Measurements from ENCODE around the gene RPL27. TPM values are rescaled to one million over a fixed set of nuclear protein-coding genes. Genes with fewer than 3 reads are reported as not detected.

The RPL27 gene
- total RNA-seq (2022; extraction: Qiagen RNA extraction) = 2,950 to 3,217 TPM (median 3,086 TPM) in 5 replicates

DNA sequence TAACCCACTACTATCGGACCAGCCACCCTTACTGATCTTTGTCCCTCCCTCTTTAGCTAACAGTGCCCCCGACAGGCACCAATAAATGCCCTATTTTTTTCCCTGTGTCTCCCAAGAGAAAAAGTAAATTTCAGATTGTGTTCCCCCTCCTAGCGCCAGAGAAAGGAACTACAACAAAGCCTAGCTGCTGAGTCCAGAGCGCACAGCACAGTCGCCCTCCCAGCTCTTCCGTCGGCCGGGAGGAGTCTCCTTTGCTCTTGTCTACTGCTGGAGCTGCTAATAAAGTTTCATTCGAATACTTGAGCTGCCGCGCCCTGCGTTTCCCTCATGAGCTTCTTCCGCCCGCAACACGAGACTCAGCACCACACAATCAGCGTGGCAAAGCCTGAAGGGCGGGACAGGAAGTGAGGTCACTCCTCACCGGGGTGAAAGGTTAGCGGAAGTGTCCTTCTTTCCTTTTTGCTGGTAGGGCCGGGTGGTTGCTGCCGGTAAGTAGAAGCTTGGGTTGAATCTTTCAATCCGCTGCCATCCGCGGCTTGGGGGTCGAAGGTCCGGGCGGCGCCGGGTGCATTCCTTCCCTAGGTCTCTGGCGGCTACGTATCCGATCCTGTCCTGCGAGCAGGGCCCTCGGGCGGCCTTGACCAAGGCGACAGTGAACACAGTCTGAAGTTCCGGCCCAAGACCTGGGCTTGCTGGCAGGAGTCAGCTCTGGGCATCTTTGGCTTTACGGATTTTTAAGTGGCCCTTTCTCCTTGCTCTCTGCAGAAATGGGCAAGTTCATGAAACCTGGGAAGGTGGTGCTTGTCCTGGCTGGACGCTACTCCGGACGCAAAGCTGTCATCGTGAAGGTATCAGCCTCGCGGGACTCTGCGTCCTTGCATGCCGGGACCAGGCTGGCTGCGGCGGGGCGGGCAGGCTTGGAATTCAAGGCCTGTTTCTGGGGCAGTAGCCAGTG is at the start of gene RPL27:
Gene RPL27, plus strand, starts transcription at position 436 of the 955 bp plus-strand sequence. Its CDS starts 332 bp downstream, at position 768.

DNA sequence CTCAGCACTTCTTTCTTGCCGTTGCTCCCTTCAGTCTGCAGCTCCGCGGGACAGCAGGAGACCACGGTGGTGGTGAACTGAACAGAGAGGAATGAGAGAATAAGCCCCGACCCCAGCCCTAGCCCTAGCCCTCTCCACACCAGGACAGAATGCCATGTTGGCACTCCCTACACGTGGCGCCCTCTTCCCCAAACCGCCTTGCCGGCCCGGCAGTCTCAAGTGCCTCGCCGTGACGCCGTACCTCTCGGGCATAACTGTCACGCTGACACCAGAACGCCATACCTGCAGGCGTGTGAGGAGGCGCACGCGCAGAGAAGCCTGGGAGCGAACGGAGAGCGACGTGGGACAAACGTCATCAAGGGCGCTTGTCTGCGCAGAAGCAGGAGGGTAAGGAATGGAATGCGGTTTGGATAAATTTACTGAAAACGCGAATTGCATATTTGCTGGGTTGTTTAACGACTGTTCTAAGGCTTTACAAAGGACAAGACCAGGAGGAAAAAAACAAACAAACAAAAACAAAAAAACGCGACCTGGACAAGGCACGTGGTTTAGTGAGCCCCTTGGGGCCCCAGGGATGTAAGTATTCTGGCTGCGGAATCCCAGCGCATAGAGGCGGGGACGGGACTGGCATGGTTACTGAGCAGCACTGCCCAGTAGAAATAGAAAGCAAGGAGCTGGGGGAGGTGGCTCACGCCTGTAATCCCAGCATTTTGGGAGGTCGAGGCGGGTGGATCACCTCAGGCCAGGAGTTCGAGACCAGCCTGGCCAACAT is 33.9 kb upstream of the RPL27 start, which contains the start of gene AARSD1:
Gene AARSD1, minus strand, starts transcription at position 294 of the 772 bp plus-strand sequence. Its CDS starts 14 bp downstream, at position 280.

DNA sequence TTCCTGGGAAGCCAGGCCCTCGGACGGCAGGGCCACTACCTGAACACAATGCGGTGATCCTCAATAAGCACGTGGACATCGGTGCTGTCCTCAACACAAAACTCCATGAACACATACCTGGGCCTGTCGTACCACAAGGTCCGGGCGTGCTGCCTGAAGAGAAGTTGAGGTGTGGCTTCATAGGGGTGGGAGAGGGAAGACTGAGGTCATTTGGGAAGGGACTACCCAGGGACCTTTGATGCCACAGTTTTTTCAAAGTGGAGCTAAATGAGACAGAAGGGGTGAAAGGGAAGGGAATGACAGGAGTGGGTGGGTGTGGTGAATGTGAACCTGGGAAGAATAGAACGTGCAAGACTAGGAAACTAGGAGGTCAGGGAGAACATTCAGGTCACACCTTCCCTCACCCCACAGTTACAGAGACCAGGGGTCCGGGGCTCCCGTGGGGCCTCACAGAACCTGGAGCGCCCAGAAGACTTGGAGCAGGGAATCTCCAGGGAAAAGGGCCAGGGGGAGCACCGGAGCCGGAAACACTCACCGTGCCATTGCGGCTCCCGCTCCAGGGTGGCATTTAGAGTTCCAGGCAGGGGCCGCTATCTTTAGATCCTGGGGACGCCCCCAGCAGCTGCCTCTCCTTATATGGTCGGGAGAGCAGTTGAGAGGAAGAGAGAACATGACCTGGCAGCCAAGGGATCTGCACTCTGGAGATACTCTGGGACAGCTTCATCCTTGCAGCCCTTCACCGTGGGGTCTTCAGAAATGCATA is 18.5 kb upstream of the RPL27 start, which contains the start of gene PTGES3L:
Gene PTGES3L, minus strand, starts transcription at position 570 of the 763 bp plus-strand sequence. Its CDS starts 27 bp downstream, at position 543.

DNA sequence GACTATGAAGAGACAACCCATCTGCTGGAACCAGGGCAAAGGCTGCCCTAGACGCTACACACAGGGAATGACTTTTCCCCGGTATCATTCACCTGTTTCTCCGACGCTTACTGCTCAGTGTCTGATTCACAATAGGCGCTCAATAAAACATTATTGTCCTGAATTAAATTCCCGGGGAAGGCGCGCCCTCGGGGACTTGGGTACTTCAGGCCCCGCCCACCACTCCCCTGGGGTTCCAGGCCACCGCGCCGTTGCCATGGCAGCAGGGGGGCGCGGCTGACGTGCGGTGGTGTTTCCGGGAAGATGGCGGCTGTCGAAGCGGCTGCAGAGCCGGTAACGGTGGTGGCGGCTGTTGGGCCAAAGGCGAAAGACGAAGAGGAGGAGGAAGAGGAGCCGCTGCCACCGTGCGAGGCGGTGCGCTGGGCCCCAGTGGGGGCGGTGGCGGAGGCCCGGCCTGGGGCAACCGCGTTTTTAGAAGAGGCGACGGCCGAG is 17.9 kb upstream of the RPL27 start, which contains the start of gene RUNDC1:
Gene RUNDC1, plus strand, starts transcription at position 292 of the 492 bp plus-strand sequence. Its CDS starts 12 bp downstream, at position 304.

DNA sequence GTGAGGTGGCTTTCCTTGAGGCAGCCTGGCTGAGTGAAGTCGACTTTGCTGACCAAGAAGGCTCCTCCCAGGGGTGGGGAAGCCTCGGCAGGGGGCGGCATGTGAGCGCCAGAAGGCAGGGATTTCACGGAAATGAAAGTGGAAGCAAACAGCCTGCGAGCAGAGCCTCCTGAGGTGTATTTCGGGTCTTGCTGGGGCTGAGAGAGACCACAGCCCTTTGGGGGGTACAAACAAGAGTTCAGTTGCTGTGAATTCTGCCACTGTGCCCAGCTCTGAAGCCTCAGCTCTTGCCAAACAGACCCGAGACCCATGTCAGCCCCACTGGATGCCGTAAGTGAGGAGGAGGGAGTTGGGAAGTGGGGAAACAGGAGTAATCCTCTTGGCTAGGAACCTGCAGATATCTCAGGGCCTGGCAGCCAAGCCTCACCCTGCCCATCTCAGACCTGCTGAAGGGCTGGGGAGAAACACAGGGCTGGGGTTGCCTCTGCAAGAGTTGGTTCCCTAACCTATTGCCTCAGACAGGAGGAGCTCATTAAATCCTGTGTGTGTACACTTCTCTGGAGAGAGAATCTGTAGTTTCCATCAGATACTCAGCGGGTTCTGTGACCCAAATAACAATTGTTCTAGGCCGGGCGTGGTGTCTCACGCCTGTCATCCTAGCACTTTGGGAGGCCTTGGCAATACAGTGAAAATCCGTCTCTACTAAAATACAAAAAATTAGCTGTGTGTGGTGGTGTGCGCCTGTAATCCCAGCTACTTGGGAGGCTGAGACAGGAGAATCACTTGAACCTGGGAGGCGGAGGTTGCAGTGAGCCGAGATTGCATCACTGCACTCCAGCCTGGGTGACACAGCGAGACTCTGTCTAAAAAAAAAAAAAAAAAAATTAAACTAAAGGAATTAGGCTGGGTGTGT is 8.7 kb downstream of the RPL27 start, which contains the start of gene IFI35:
Gene IFI35, plus strand, starts transcription at position 146 of the 913 bp plus-strand sequence. Its CDS starts 164 bp downstream, at position 310.

DNA sequence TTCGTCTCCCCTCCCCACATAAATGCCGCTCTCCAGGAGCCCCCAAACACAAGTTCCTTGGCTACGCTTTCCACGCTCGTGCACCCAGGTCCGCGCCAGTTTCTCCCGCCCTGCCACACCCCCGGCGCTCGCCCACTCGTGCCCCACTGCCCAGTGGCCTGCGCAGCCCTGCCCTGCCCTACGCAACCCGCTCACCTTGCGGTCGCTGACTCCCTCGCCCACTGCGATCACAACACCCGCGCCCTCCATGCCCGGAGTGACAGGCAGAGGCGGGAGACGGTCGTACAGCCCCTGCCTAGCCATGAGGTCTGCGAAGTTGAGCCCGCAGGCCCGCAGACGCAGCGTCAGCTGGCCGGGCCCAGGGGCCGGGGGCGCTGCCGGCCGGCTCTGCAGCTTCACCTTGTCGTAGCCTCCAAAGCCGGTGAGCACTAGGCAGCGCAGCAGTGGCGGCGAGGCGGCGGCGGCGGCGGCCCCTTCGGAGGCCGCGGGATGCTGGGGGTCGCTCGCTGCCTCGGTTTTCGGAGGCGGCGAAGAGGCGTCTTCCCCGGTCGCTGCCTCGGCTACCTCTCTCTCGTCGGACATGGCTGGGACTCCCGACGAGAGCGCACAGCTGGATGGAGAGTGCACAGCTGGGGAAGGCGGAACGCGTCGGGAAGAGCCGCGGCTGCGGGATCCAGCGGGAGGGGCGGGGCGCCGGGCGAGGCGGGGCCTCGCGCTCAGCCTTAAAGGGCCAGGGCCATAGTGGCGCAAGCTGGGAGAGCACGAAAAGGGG is 23.7 kb downstream of the RPL27 start, which contains the start of gene VAT1:
Gene VAT1, minus strand, starts transcription at position 645 of the 772 bp plus-strand sequence. Its CDS starts 63 bp downstream, at position 582.

DNA sequence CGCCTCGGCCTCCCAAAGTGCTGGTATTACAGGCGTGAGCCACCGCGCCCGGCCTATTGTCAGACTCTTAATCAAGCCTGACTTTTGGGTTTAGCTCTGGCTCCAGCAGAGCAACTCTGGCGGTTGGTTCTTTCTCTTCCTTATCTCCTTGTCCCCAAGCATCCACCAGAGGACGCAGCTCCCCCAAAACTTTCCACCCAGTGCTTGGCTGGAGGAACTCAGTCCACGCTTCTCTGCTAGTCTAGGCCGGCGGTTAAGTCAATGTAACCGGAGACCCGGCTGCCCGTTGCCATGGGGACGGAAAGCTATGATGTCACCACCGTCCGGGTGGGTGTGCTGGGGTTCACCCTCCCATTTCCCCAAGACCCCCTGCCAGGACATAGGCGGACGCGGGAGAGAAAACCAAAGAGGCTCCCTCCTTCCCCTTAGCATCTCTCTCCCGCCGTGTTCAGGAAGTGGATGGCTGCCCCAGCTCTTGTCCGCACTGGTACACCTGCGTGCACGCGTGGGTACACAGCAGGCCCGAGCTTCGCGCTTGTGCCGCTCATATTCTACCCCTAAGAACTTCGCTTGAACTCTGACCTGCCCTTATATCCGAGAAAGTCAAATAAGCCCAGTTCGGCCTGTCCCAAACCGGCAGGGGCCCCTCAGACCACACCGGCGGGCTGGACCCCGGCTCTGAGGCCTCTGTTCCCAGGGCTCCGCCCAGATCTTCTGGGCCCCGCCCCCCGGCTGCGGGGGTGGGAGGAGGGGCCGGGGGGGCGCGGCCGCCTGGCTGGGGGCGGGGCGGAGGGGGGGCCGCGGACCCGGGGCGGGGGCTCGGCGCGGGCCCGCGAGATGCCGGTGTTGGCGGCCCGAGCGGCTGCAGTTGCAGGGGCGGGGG is 26.4 kb downstream of the RPL27 start, which contains the start of gene RND2:
Gene RND2, plus strand, starts transcription at position 825 of the 883 bp plus-strand sequence. CDS start 117 bp downstream, outside the sequence.

Other genes starting within 250 kb of the RPL27 start
- gene RAMP2, start 237.2 kb upstream of the RPL27 start, total RNA-seq (2022; extraction: Qiagen RNA extraction) = 0.75 to 1.2 TPM (median 1.0 TPM) in 5 replicates
- gene VPS25, start 225.0 kb upstream of the RPL27 start, total RNA-seq (2022; extraction: Qiagen RNA extraction) = 121 to 127 TPM (median 125 TPM) in 5 replicates
- gene WNK4, start 217.8 kb upstream of the RPL27 start, total RNA-seq (2022; extraction: Qiagen RNA extraction) = 1.0 to 1.7 TPM (median 1.2 TPM) in 5 replicates
- gene COA3, start 199.7 kb upstream of the RPL27 start, total RNA-seq (2022; extraction: Qiagen RNA extraction) = 106 to 148 TPM (median 136 TPM) in 5 replicates
- 0.09 to 0.17 TPM (median 0.13 TPM) in 3 of 5 replicates, not detected in the others for gene CNTD1, start 199.6 kb upstream of the RPL27 start, total RNA-seq (2022; extraction: Qiagen RNA extraction)
- 72.3 to 106 TPM (median 77.4 TPM) in 5 replicates for gene BECN1, start 174.1 kb upstream of the RPL27 start, total RNA-seq (2022; extraction: Qiagen RNA extraction)
- gene PSME3, start 165.0 kb upstream of the RPL27 start, total RNA-seq (2022; extraction: Qiagen RNA extraction) = 222 to 326 TPM (median 227 TPM) in 5 replicates
- 1.6 to 2.4 TPM (median 2.0 TPM) in 5 replicates for gene AOC2, start 153.8 kb upstream of the RPL27 start, total RNA-seq (2022; extraction: Qiagen RNA extraction)
- gene AOC3, start 147.2 kb upstream of the RPL27 start, total RNA-seq (2022; extraction: Qiagen RNA extraction) = 1.1 to 2.1 TPM (median 1.4 TPM) in 5 replicates
- 0.14 TPM in 1 of 5 replicates, not detected in the others for gene G6PC1, start 97.6 kb upstream of the RPL27 start, total RNA-seq (2022; extraction: Qiagen RNA extraction)
- gene AARSD1, start 34.0 kb upstream of the RPL27 start, total RNA-seq (2022; extraction: Qiagen RNA extraction) = 52.7 to 63.5 TPM (median 56.9 TPM) in 5 replicates
- 0.95 to 1.4 TPM (median 1.1 TPM) in 5 replicates for gene PTGES3L, start 18.3 kb upstream of the RPL27 start, total RNA-seq (2022; extraction: Qiagen RNA extraction)
- gene RUNDC1, start 17.9 kb upstream of the RPL27 start, total RNA-seq (2022; extraction: Qiagen RNA extraction) = 19.7 to 22.3 TPM (median 21.1 TPM) in 5 replicates
- 15.8 to 21.1 TPM (median 18.4 TPM) in 5 replicates for gene IFI35, start 8.4 kb downstream of the RPL27 start, total RNA-seq (2022; extraction: Qiagen RNA extraction)
- gene VAT1, start 24.0 kb downstream of the RPL27 start, total RNA-seq (2022; extraction: Qiagen RNA extraction) = 230 to 245 TPM (median 244 TPM) in 5 replicates
- gene RND2, start 26.8 kb downstream of the RPL27 start, total RNA-seq (2022; extraction: Qiagen RNA extraction) = 0.07 to 0.22 TPM (median 0.15 TPM) in 5 replicates
- gene BRCA1, start 126.9 kb downstream of the RPL27 start, total RNA-seq (2022; extraction: Qiagen RNA extraction) = 22.1 to 36.5 TPM (median 24.7 TPM) in 5 replicates
- 30.9 to 51.4 TPM (median 39.8 TPM) in 5 replicates for gene NBR1, start 172.8 kb downstream of the RPL27 start, total RNA-seq (2022; extraction: Qiagen RNA extraction)
- gene TMEM106A, start 213.5 kb downstream of the RPL27 start, total RNA-seq (2022; extraction: Qiagen RNA extraction) = 0.76 to 1.5 TPM (median 1.1 TPM) in 5 replicates
- 0.12 TPM in 1 of 5 replicates, not detected in the others for gene CCDC200, start 230.2 kb downstream of the RPL27 start, total RNA-seq (2022; extraction: Qiagen RNA extraction)
- gene RNU2-1, start 235.6 kb downstream of the RPL27 start, total RNA-seq (2022; extraction: Qiagen RNA extraction) = not detected in 5 replicates